Stimulated activated effector memory CD8-positive, alpha-beta T cell treated with anti-CD3 and anti-CD28 coated beads, Interleukin-12 subunit alpha, Interleukin-12 subunit beta, amount 100 ng/mL, for 72 hours (primary cell): ENCODE data around the gene BLOC1S5.
"Not testable (repeated sequence)": the region's sequence is repeated elsewhere in the genome, so short reads cannot be mapped to it uniquely, and the experiment has no call there.

ENCODE experiments used
- ATAC-seq: fragments of 150-1000 bp; cut with Tn5 transposase; 2 replicates; pipeline ENCODE4 v1.10.0; 2021
- DNase-seq, 2 donors: peaks; one replicate each; pipeline ENCODE4 v3.0.0; 2021 to 2022; ENCODE audit warnings: low spot score in 2 of 2
- H3K27ac Mint-ChIP-seq: one replicate; pipeline ENCODE4 v1.8.0; 2022; ENCODE audit warnings: mild to moderate bottlenecking, mixed read lengths
- H3K36me3 Mint-ChIP-seq: one replicate; pipeline ENCODE4 v1.8.0; 2022; ENCODE audit warnings: mild to moderate bottlenecking, mixed read lengths
- H3K4me1 Mint-ChIP-seq: one replicate; pipeline ENCODE4 v1.8.0; 2022; ENCODE audit warnings: mixed read lengths
- H3K4me3 Mint-ChIP-seq: one replicate; pipeline ENCODE4 v1.8.0; 2022; ENCODE audit warnings: mild to moderate bottlenecking, mixed read lengths
- H3K9me3 Mint-ChIP-seq: one replicate; pipeline ENCODE4 v1.8.0; 2022; ENCODE audit warnings: mixed read lengths

BLOC1S5 gene

DNA sequence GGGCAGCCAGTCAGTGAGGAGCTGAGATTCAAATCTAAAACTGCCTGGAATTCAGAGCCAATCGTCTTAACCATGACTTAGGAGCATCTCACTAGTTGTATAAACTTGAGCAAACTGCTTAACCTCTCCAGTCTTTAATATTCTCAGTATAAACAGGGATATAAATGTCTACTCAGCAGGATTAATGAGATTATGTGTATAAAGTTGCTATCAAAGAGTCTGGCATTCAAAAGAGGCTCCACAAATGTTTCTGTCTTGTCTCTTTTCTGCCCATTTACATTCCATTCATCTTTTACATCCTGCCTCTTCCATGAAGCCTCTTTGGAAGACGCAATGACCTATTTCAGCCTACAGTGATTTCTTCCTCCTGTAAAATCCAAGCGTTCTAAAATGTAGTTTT, 66.9 kb downstream of the BLOC1S5 start:
- H3K4me3 Mint-ChIP-seq: no peak overlapping the region
- H3K4me1 Mint-ChIP-seq: no peaks in the 10 kb centered on the region
- H3K36me3 Mint-ChIP-seq: no peaks in the 10 kb centered on the region
- H3K9me3 Mint-ChIP-seq: no peaks in the 10 kb centered on the region
- no peak for ATAC-seq
- DNase-seq: no peak
- no peak overlapping the region for H3K27ac Mint-ChIP-seq

DNA sequence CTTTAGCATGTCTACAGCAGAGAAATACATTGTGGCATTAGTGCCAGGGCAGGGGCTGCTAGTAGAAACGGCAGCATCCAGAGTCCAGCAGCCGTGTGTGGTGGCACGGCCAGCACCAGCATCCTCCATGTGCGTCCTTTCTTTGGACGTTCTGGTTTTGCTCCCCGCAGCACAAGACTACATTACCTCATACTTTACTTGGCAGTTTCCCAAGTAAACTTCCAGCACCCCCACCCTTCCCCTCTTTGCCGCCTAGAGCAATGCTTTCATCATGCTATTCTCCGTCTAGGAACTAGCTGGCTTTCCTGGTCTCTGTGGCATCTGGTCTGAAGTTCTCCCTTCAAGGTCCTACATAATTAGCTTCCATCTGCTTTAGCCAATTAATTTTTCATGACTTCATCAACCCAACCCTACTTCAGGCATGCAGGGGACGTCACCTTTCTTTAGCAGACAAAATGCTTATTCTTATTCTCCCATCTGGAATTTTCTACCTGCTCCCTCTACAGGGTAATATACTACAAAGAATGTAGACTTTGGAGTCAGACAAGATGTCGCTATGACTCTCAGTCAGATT, 67.6 kb downstream of the BLOC1S5 start:
- Mint-ChIP-seq H3K9me3 (no peaks in the 10 kb centered on the region), H3K36me3 (no peaks in the 10 kb centered on the region), H3K27ac (no peak overlapping the region), H3K4me3 (no peak overlapping the region), H3K4me1 (no peaks in the 10 kb centered on the region)
- DNase-seq (no peak), ATAC-seq (no peak)

DNA sequence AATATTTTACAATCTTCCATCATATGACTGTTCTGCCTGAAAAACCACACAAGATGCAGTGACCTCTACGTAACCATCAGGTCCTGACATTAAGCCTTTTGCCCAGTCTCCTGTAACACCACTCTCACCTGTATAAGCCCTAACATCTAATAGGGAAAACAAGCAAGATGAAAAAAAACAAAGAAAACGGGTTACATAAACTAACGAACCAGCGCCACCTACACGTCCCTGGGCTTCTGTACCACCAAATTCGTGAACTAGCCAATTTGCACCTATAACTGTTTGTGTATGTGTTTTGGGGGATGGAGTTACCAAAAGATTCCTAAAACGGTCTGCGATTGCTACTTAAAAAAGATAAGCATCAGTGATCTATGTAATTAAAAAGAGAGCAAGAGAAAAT, 70.2 kb downstream of the BLOC1S5 start:
- H3K4me3 Mint-ChIP-seq: no peak overlapping the region
- H3K27ac Mint-ChIP-seq: no peak overlapping the region
- ATAC-seq: no peak
- H3K36me3 Mint-ChIP-seq: no peaks in the 10 kb centered on the region
- no peak for DNase-seq
- no peaks in the 10 kb centered on the region for H3K9me3 Mint-ChIP-seq
- no peaks in the 10 kb centered on the region for H3K4me1 Mint-ChIP-seq

DNA sequence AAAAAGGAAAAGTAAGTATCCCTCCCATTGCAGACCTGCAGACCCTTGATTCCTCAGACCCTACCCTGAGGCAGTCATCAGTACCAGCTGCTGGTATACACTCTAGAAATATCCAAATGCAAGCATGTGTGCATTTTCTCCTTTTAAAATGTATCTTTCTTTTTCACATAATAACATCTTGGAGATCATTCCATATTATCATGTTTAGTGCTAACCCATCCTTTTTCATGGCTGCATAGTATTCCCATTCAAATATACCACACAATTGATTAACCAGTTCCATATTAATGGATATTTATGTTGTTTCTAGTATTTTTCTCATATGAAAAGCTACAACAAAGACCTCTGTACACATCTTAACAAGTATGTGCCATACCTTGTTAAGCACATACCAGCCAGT, 70.8 kb downstream of the BLOC1S5 start:
- H3K9me3 Mint-ChIP-seq: no peaks in the 10 kb centered on the region
- no peaks in the 10 kb centered on the region for H3K4me1 Mint-ChIP-seq
- DNase-seq (no peak), ATAC-seq (no peak)
- H3K36me3 Mint-ChIP-seq: no peaks in the 10 kb centered on the region
- no peak overlapping the region for H3K27ac Mint-ChIP-seq
- H3K4me3 Mint-ChIP-seq: no peak overlapping the region

DNA sequence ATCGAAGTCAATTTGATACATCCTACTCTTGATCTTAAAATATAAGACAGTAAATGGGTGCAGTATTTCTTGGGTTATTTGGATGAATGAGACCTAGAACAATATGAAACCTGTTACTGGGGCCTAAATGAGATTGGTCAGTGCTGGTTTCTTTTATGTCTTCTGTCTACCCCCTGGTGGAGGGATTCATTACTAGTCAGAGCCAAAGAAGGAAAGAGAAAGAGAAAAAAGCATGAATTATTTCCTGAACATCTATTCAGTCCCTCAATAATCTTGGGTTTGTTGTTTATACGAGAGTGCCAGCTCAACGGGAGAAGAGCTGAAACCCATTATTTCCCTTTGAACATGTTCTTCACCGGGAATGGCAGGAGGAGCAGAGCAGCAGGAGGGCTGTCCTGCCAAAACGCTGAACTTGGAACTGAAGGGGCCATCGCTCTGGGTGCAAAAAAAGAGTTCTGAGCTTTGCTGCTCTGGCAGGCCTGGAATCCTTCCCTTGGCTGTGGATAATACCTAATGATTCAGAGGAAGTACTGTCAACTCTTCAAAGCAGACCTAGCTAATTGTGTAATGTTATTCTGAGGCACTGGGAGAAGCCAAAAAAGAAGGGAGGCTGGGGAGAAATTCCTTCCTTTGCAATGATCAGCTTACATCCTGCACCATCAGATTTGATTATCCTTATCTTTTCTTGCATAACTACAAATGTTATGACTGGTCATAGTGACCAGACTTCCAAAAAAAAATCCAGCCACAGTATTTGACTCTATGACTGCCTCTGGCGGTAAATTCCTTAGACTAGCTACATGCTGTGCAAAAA, 72.0 kb downstream of the BLOC1S5 start:
- Mint-ChIP-seq H3K4me3 (no peak overlapping the region), H3K4me1 (no peaks in the 10 kb centered on the region), H3K9me3 (no peaks in the 10 kb centered on the region), H3K27ac (no peak overlapping the region), H3K36me3 (no peaks in the 10 kb centered on the region)
- DNase-seq: no peak
- ATAC-seq: no peak

DNA sequence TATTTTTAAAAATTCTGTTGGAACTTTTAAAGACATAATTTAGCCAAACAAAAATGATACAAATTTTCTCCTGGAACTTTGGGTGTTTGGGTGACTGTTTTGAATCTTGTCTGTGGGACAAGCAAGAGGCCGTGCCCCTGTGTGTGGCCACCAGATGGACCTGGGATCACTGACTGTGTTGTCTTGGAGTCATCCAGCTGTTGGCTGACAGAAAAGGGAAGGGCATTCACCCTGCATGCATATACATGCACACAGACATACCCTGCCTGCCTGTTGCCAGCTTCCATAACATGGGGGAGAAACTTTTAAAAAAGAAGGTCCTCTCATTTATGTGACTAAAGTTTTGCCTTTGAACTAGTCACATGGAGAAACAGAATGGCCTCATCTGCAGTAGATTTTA, 72.7 kb downstream of the BLOC1S5 start:
- Mint-ChIP-seq H3K27ac (no peak overlapping the region), H3K36me3 (no peaks in the 10 kb centered on the region), H3K9me3 (no peaks in the 10 kb centered on the region), H3K4me1 (no peaks in the 10 kb centered on the region), H3K4me3 (no peak overlapping the region)
- ATAC-seq (no peak), DNase-seq (no peak)

DNA sequence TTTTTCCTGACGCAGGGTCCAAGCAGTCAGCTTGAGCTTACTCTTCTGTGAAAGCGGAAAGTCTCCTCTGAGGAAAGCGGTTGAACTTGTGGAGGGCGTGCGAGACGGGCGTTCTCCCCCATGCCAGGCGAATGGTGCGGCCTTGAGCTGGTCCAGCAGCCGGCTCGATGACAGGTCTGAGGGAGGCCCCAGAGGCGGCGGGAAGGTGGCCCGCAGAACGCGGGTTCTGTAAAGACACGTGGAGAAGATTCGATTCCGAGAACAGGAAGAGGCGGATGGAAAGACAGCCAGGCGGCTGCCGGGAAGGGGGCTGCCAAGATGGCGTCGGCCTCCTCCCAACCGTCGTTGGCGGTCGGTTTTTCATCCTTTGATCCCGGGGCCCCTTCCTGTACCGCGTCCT, 78.0 kb downstream of the BLOC1S5 start:
- Mint-ChIP-seq H3K36me3 (no peaks in the 10 kb centered on the region), H3K4me3 (no peak overlapping the region), H3K4me1 (no peaks in the 10 kb centered on the region), H3K27ac (no peak overlapping the region), H3K9me3 (no peaks in the 10 kb centered on the region)
- ATAC-seq (no peak), DNase-seq (no peak)

DNA sequence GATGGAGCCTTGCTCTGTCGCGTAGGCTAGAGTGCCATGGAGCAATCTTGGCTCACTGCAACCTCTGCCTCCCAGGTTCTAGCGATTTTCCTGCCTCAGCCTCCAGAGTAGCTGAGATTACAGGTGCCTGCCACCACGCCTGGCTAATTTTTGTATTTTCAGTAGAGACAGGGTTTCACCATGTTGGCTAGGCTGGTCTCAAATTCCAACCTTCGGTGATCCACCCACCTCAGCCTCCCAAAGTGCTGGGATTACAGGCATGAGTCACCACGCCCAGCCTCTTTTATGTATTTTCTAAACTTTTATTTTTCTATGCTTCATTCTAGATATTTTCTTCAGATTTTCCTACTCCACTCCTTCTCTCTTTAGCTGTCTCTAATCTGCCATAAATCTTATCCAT, 80.2 kb downstream of the BLOC1S5 start:
- ATAC-seq, H3K9me3 Mint-ChIP-seq, H3K4me3 Mint-ChIP-seq, H3K36me3 Mint-ChIP-seq, H3K4me1 Mint-ChIP-seq, DNase-seq, H3K27ac Mint-ChIP-seq: not testable (repeated sequence)

DNA sequence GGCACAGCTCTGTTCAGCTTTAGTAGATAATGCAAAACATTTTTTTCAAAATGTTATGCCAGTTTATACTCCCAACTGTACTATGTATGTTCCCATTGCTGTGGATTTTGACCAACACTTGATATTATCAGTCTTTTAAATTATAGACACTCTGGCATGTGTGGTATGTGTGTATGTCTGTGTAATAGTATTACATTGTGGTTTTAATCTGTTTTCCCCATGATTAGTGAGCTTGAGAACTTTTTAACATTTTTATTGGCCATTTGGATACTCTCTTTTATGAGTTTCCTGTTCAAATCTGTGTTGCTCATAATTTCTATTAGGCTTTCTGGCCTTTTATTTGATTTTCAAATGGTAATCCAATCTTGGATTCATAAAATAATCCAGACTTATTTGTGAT, 84.4 kb downstream of the BLOC1S5 start:
- Mint-ChIP-seq H3K4me3 (no peak overlapping the region), H3K9me3 (no peaks in the 10 kb centered on the region), H3K36me3 (no peaks in the 10 kb centered on the region), H3K4me1 (no peaks in the 10 kb centered on the region), H3K27ac (no peak overlapping the region)
- DNase-seq (no peak), ATAC-seq (no peak)

DNA sequence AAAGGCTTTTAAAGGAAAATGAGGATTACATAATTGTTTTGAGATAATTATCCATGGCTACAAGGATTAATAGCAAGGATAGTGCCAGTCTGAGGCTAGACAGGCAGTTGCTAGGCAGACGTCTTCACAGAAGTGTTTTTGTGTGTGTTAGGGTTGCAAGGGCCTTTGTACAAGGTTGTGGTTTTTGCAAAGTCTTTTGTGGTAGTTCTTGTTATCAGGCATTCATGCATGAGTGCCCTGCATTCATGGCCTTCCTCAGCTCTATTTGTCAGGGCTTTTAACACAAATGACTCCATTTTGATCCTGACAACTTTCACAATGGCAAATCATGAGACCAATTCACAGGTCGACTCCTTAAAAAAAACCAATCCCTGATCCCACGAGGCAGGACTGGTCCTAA, 85.5 kb downstream of the BLOC1S5 start:
- Mint-ChIP-seq H3K36me3 (no peaks in the 10 kb centered on the region), H3K9me3 (no peaks in the 10 kb centered on the region), H3K27ac (no peak overlapping the region), H3K4me3 (no peak overlapping the region), H3K4me1 (no peaks in the 10 kb centered on the region)
- ATAC-seq: no peak
- no peak for DNase-seq

DNA sequence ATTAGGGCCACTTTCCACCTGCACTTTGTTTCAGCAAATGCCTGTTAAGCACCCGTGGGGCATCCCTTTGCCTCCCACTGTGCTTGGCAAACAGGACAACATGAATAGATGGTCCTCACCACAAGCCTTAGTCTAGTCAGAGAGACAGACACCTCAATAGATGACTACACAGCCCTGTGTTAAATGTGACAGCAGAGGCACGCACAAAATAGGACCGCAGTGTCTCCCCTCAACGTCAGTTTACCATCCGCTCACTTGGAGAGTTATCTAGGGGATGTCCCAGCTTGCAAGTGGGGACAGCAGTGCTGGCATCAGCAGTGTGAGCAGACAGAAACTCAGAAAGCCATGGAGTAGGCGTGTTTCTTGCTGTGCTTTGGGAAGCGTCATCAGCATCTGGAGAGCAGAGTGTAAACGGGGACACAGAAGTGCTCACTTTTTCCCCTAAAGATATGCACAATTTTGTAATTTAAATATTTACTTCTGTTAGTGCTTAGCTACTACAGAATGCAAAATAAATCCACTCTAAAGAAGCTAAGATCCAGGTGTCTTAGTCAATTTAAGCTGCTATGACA, 87.6 kb downstream of the BLOC1S5 start:
- DNase-seq (no peak), ATAC-seq (peak; percentile 86)
- no peak overlapping the region for H3K27ac Mint-ChIP-seq
- no peak overlapping the region for H3K4me3 Mint-ChIP-seq
- no peaks in the 10 kb centered on the region for H3K9me3 Mint-ChIP-seq
- no peaks in the 10 kb centered on the region for H3K36me3 Mint-ChIP-seq
- no peaks in the 10 kb centered on the region for H3K4me1 Mint-ChIP-seq

DNA sequence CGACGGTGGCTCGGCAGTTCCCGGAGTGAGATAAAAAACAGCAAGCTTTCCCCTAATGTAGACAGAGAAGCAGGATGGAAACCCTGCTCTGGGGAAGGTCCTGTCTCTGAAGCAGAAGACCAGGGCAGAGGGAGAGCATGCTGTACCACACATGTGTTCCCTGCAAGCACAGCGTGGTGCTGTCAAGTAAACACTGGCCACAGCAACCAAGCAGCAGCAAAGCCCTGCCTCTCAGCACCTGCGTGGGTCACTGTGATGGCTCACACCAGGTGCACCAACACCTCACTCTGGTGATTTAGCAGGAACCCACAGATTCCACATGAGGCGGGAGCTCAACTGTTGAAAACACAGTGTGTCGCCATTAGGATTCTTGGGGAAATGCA, 88.4 kb downstream of the BLOC1S5 start:
- ATAC-seq (peak; percentile 43), DNase-seq (no peak)
- H3K4me3 Mint-ChIP-seq: no peak overlapping the region
- H3K9me3 Mint-ChIP-seq: no peaks in the 10 kb centered on the region
- no peak overlapping the region for H3K27ac Mint-ChIP-seq
- H3K36me3 Mint-ChIP-seq: no peaks in the 10 kb centered on the region
- no peaks in the 10 kb centered on the region for H3K4me1 Mint-ChIP-seq

DNA sequence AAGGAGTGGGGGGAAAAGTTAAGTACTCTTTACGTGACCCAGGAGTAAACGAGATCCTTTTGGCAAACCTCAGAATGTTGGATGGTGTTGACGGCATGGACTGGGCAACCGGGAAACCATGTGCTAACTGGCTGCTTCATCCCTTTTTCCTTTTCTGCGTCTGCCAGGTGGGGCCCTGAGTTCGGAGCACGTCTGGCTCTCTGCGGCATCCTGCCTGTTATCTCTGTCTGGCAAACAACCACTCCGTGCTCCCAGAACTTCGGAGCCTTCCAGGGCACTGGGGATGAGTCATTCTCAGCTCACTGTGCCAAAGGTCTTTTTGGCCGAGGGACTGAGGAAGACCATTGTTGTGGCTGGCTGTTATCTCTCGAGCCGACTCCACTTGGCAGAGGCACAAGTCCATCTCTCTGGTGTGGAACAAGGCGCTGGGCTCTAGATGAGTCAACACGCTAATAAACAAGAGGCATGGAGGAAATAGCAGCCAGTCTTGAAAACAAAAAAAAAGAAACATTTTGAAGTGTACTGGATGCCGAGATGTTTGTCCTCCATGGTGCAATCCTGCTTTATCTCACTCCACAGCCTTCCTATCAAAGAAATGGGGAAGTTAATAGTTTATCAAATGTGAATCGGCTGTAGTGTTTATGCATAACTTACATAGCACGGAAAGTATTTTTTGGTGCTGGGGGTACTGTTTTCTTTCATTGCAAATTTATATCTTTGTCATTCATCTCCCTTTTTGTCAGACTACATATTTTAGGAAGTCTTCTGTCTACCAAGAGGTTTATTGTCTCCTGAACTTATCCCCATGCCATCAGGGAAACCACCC, 89.0 kb downstream of the BLOC1S5 start:
- Mint-ChIP-seq H3K27ac (no peak overlapping the region), H3K9me3 (peaks cover 4% of the 10 kb centered on the region), H3K4me3 (no peak overlapping the region), H3K36me3 (no peaks in the 10 kb centered on the region), H3K4me1 (no peaks in the 10 kb centered on the region)
- DNase-seq (no peak), ATAC-seq (no peak)

DNA sequence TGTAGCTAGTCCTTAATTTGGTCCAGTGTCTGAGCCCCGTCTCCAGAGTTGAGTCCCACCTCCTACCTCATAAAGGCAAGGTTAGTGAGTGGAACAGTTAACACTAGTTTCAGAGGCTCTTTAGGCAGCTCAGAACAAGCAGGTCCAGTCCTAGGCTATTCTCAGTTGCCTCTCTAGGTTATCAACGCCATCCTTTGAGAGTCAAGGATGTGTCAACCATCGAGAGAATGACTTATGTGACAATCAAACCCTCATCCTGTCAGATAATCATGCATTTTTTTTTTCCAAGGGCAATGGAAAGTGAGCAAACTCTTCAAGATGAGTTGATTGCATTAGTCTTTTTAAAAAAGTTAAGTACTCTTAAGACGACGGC, 89.6 kb downstream of the BLOC1S5 start:
- no peaks in the 10 kb centered on the region for H3K4me1 Mint-ChIP-seq
- no peak overlapping the region for H3K4me3 Mint-ChIP-seq
- H3K36me3 Mint-ChIP-seq: no peaks in the 10 kb centered on the region
- no peak overlapping the region for H3K27ac Mint-ChIP-seq
- DNase-seq (no peak), ATAC-seq (no peak)
- H3K9me3 Mint-ChIP-seq: peaks cover 4% of the 10 kb centered on the region

DNA sequence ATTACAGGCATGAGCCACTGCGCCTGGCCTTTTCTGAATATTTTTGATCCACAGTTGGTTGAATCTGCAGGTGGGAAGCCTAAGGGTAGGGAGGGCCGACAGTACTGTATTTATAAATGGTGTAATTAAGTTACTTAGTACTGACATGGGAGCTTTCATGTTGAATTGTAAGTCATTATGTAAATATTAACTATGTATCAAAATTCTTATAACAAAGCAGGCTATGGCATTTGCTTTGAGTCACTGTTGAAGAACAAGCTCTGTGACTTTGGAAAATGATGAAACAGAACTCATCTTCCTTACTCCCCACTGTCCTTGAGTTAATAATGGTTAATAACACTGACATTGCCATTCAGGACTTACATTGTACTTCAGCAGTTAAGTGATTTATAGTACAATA, 90.6 kb downstream of the BLOC1S5 start:
- no peaks in the 10 kb centered on the region for H3K36me3 Mint-ChIP-seq
- no peak for ATAC-seq

DNA sequence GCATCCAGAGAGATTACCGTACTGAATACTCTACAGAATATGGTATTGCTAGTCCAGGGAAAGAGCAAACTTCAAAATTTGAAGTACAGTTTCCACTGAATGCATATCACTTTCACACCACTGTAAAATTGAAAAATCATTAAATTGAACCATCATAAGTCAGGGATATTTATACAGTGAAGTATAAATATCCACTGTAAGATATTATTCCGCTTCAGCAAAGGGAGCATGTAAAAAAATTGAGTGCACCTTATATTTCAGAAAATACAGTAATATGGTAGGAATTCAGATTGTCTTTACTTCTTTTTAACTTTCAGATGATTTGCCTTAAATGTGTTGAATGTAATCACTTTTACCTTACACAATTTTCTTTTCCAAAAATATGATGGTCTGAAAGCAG, 92.7 kb downstream of the BLOC1S5 start:
- DNase-seq (no peak), ATAC-seq (no peak)
- peaks cover 6% of the 10 kb centered on the region for H3K9me3 Mint-ChIP-seq
- no peak overlapping the region for H3K27ac Mint-ChIP-seq
- no peaks in the 10 kb centered on the region for H3K4me1 Mint-ChIP-seq
- no peaks in the 10 kb centered on the region for H3K36me3 Mint-ChIP-seq
- no peak overlapping the region for H3K4me3 Mint-ChIP-seq

More for the DNA sequence above, 90.6 kb downstream of the BLOC1S5 start:
- no peak overlapping the region for H3K27ac Mint-ChIP-seq
- H3K4me1 Mint-ChIP-seq: no peaks in the 10 kb centered on the region
- no peak for DNase-seq
- no peak overlapping the region for H3K4me3 Mint-ChIP-seq
- peaks cover 6% of the 10 kb centered on the region for H3K9me3 Mint-ChIP-seq
